Kidney epithelial cell (primary cell): ENCODE results near the gene LURAP1L. TPM values are rescaled to one million over a fixed set of nuclear protein-coding genes. Genes with fewer than 3 reads are reported as not detected.

Source experiments
- DNase-seq: peaks from one replicate; pipeline ENCODE4 v3.0.0-alpha.2; 2010; ENCODE audit warnings: low read depth
- H3K27me3 ChIP-seq: 2 replicates; pipeline ENCODE4 v1.6.0; 2011; ENCODE audit warnings: low read length; ENCODE audit not compliant: control insufficient read depth, insufficient read depth
- H3K36me3 ChIP-seq: 2 replicates; pipeline ENCODE4 v1.5.1; 2011; ENCODE audit warnings: low read length; ENCODE audit not compliant: control insufficient read depth, insufficient read depth
- H3K4me3 ChIP-seq: 2 replicates; pipeline ENCODE4 v1.5.1; 2011; ENCODE audit warnings: low read depth, mild to moderate bottlenecking, control low read depth, low read length
- total RNA-seq: library from RNA; depleted of rRNA; stranded (reverse); fragments of >200 nt; gene quantifications from 2 replicates; pipeline ENCODE4 v1.2.3, GENCODE V29; 2015
- TF ChIP-seq, protein P1 (sequence below): IDR thresholded peaks from 2 replicates; pipeline ENCODE4 v1.5.1; 2011; ENCODE audit warnings: mild to moderate bottlenecking, moderate library complexity, low read length, control low read depth, inconsistent platforms; ENCODE audit not compliant: insufficient read depth, poor library complexity, severe bottlenecking

The LURAP1L gene
- total RNA-seq, 1 donor from 2014 or later = 46.6 TPM

DNA sequence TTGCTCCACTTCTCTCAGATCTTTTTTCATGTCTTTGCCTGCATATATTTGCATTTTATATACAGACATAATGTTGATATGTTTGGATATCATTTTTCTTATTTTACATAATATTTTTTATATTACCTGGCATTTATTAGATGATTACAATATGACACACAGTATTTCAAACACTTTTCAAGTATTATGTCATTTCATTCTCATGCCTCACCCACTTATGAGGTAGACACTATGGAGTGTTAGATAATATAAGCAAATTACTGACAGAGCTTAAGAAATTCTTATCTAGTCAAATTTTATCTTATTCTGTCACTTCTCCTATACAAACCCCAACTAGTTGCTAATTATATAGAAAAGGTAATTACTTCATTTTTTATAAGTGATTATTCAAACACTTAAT lies 11.1 kb downstream of the LURAP1L start:
- DNase-seq = no peak
- H3K4me3 ChIP-seq = no peak overlapping the region
- no peaks in the 10 kb centered on the region for H3K36me3 ChIP-seq
- TF ChIP-seq, protein P1, sequence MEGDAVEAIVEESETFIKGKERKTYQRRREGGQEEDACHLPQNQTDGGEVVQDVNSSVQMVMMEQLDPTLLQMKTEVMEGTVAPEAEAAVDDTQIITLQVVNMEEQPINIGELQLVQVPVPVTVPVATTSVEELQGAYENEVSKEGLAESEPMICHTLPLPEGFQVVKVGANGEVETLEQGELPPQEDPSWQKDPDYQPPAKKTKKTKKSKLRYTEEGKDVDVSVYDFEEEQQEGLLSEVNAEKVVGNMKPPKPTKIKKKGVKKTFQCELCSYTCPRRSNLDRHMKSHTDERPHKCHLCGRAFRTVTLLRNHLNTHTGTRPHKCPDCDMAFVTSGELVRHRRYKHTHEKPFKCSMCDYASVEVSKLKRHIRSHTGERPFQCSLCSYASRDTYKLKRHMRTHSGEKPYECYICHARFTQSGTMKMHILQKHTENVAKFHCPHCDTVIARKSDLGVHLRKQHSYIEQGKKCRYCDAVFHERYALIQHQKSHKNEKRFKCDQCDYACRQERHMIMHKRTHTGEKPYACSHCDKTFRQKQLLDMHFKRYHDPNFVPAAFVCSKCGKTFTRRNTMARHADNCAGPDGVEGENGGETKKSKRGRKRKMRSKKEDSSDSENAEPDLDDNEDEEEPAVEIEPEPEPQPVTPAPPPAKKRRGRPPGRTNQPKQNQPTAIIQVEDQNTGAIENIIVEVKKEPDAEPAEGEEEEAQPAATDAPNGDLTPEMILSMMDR = no peak
- H3K27me3 ChIP-seq = no peaks in the 10 kb centered on the region

DNA sequence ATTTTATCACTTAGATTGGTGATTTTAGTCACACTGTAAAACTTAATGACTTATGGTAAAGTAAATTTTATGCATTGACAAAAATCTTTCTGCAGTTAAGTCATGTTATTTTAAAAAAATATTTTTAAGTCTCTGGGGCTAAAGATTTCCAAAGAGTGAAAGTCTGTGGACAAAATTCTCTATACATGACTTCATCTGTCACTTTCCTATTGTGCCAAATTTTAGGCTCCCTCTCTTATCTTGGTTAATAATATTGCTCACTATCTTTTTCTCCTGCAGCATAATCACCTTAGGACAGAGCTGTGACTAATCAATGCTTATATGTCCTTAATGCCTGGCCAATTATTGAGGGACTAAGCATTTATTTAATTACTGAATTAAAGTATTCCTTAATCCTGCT lies 15.2 kb downstream of the LURAP1L start:
- Histone ChIP-seq H3K27me3 (no peaks in the 10 kb centered on the region), H3K36me3 (no peaks in the 10 kb centered on the region), H3K4me3 (no peak overlapping the region)
- TF ChIP-seq, protein P1 = no peak
- no peak for DNase-seq

DNA sequence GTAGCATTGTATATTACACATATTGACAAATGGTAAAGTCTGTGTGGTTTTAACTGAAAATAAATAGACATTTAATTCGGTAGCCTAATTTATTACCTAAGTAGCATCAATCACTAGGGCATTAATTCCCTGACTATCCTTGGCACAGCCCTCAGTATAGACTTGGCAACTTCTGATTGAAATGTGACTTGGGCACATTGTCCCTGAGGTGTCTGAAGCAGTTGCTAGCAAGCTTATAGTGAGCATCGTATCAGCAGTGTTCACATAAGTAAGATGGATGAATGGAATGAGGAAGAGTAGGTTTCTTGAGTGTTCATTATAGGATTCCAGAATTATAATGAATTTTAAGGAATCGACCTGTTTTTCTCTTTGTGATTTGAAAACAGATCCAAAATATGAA lies 16.1 kb downstream of the LURAP1L start:
- DNase-seq = no peak
- H3K36me3 ChIP-seq = no peaks in the 10 kb centered on the region
- no peaks in the 10 kb centered on the region for H3K27me3 ChIP-seq
- H3K4me3 ChIP-seq = no peak overlapping the region
- TF ChIP-seq, protein P1 = no peak

DNA sequence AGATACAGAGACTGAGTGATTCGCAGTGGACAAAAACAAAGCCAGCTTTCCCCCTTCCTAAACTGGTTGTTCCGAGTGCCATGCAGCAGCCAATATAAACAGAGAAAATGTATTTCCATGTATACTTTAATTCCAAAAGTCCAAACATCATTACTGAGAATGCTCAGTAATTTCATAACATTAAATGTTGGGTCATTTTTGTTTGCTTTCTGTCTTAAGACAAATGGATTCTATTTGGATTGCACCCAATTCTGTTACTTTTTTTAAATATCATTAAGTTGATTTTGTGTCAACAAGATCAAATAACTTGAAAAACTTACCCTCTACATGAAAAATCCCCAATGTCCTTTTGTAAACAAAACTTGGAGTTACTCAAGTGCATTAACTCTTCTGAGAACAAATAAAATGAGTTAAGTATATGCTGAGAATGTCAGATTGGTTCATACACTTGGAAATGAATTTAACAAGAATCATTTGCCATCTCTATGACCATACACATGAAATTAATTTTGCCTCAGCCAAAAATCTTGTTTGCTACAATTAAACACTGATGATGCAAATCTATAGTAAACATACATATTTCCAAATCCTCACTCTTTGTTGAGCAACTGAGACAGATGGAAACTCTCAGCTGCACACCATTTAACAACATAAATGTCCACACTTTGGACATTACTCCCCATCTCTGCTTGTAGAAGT lies 19.4 kb downstream of the LURAP1L start:
- Histone ChIP-seq H3K27me3 (no peaks in the 10 kb centered on the region), H3K36me3 (no peaks in the 10 kb centered on the region), H3K4me3 (no peak overlapping the region)
- DNase-seq = no peak
- TF ChIP-seq, protein P1 = no peak

DNA sequence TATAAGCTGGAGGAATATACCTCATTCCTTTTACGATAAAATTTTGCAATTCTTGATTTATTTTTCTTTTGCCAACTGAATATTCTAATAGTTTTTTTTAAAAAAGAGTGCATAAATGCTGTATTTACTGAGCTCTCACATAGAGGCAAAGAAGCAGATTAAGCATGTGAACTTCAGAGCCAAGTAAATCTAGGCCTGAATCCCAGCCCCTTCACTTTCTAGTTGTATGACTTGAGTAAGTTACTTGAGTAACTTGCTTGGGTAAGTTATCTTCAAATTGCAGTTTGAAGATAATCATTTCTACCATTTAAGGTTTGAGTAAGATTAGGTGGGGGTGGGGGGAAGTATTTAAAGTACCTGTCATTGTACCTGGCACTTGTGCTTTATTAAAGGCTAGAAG lies 21.8 kb downstream of the LURAP1L start:
- Histone ChIP-seq H3K36me3 (no peaks in the 10 kb centered on the region), H3K27me3 (no peaks in the 10 kb centered on the region), H3K4me3 (no peak overlapping the region)
- TF ChIP-seq, protein P1 = no peak
- DNase-seq = no peak

DNA sequence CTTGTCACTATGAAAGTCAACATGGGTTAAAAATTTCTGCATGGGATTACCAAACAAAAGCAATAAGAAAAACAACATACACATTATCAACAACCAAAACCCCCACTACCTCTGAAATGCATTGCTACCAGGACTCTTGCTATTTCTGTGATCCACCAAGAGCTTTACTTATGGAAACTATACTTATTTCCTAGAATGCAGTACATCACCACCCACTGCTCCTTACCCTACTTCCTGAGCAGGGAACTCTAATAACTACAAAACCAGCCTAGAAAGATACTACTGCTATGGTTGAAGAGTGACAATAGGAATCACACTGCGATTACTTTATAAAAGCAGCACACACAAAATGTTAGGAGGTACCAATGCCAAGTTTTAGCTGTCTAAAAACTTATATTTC lies 22.2 kb downstream of the LURAP1L start:
- TF ChIP-seq, protein P1 = no peak
- no peak for DNase-seq
- H3K36me3 ChIP-seq = no peaks in the 10 kb centered on the region
- no peaks in the 10 kb centered on the region for H3K27me3 ChIP-seq
- no peak overlapping the region for H3K4me3 ChIP-seq
